T-helper 17 cell (primary cell): ENCODE data around the gene TJP1. TPM values are rescaled to one million over a fixed set of nuclear protein-coding genes. Genes with fewer than 3 reads are reported as not detected.
"Not testable (repeated sequence)": the region's sequence is repeated elsewhere in the genome, so short reads cannot be mapped to it uniquely, and the experiment has no call there.

Source experiments
- ATAC-seq: fragments of 150-1000 bp; cut with Tn5 transposase; 2 replicates; pipeline ENCODE4 v1.10.0; 2021; ENCODE audit warnings: mild to moderate bottlenecking, moderate library complexity
- DNase-seq, 3 donors: peaks; one replicate each; pipeline versions ENCODE4 v3.0.0 to v3.0.0-alpha.2; 2020 to 2021
- H3K9me3 ChIP-seq: one replicate; pipeline ENCODE4 v1.7.0; 2013; ENCODE audit warnings: low read length, mild to moderate bottlenecking; ENCODE audit not compliant: control insufficient read depth, poor library complexity, severe bottlenecking
- H3K27ac Mint-ChIP-seq: one replicate; pipeline ENCODE4 v1.8.0; 2022; ENCODE audit warnings: mild to moderate bottlenecking, moderate library complexity, mixed read lengths
- H3K27me3 Mint-ChIP-seq: one replicate; pipeline ENCODE4 v1.8.0; 2022; ENCODE audit warnings: mixed read lengths
- H3K36me3 Mint-ChIP-seq: one replicate; pipeline ENCODE4 v1.8.0; 2022; ENCODE audit warnings: low read depth, mixed read lengths
- H3K4me1 Mint-ChIP-seq: one replicate; pipeline ENCODE4 v1.8.0; 2022; ENCODE audit warnings: mild to moderate bottlenecking, mixed read lengths
- H3K4me3 Mint-ChIP-seq: one replicate; pipeline ENCODE4 v1.8.0; 2022; ENCODE audit warnings: mild to moderate bottlenecking, moderate library complexity, mixed read lengths
- total RNA-seq, 4 donors: library from RNA in 2 of 4; stranded (reverse) in 2 of 4; gene quantifications; one replicate each; pipeline ENCODE4 v1.2.3 and lab custom pipeline; 2022 to 2026

Gene TJP1
- total RNA-seq, 2 donors from 2014 or later, result 0.16 TPM; not detected in 1

GRCh38 chr15:29713784-29714183, 108.5 kb downstream of the TJP1 start:
- Mint-ChIP-seq H3K36me3 (no peaks in the 10 kb centered on the region), H3K4me3 (no peak overlapping the region), H3K27me3 (peaks cover 13% of the 10 kb centered on the region), H3K27ac (no peak overlapping the region), H3K4me1 (no peaks in the 10 kb centered on the region)
- ATAC-seq (no peak), DNase-seq (no peak)
- H3K9me3 ChIP-seq, result no peaks in the 10 kb centered on the region

- no peak for DNase-seq
- Mint-ChIP-seq H3K4me3 (no peak overlapping the region), H3K27ac (no peak overlapping the region), H3K36me3 (no peaks in the 10 kb centered on the region), H3K27me3 (peaks cover 15% of the 10 kb centered on the region), H3K4me1 (no peaks in the 10 kb centered on the region)
- no peaks in the 10 kb centered on the region for H3K9me3 ChIP-seq
- no peak for ATAC-seq
Observed at GRCh38 chr15:29712149-29712885, 110.0 kb downstream of the TJP1 start.

DNA sequence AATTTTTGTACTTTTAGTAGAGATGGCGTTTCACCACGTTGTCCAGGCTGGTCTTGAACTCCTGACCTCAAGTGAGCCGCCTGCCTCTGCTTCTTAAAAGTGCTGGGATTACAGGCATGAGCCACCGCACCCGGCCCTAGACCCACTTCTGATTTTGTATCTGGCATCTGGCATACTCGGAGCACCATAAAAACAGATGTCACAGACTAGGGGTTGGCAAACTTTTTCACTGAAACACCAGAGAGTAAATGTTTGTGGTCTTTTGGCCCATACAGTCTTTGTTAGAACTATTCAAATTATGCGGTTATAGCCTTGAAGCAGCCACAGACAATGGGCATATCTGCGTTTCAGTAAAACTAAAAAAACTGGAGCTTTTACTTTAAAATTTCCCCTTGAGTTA, 110.7 kb downstream of the TJP1 start:
- Mint-ChIP-seq H3K36me3 (no peaks in the 10 kb centered on the region), H3K4me3 (no peak overlapping the region), H3K4me1 (no peaks in the 10 kb centered on the region), H3K27me3 (peaks cover 21% of the 10 kb centered on the region), H3K27ac (no peak overlapping the region)
- DNase-seq (no peak), ATAC-seq (no peak)
- no peaks in the 10 kb centered on the region for H3K9me3 ChIP-seq

GRCh38 chr15:29708519-29708918, 113.7 kb downstream of the TJP1 start:
- no peak for DNase-seq

GRCh38 chr15:29704950-29705597, 117.2 kb downstream of the TJP1 start:
- ATAC-seq, result no peak
- no peak overlapping the region for H3K27ac Mint-ChIP-seq
- peaks cover 31% of the 10 kb centered on the region for H3K27me3 Mint-ChIP-seq
- H3K9me3 ChIP-seq, result no peaks in the 10 kb centered on the region
- no peaks in the 10 kb centered on the region for H3K4me1 Mint-ChIP-seq
- no peak for DNase-seq
- no peak overlapping the region for H3K4me3 Mint-ChIP-seq
- H3K36me3 Mint-ChIP-seq, result no peaks in the 10 kb centered on the region

More at GRCh38 chr15:29708519-29708918, 113.7 kb downstream of the TJP1 start:
- no peak overlapping the region for H3K4me3 Mint-ChIP-seq
- H3K27me3 Mint-ChIP-seq, result peaks cover 21% of the 10 kb centered on the region
- H3K4me1 Mint-ChIP-seq, result no peaks in the 10 kb centered on the region
- H3K36me3 Mint-ChIP-seq, result no peaks in the 10 kb centered on the region
- ATAC-seq, result no peak
- no peaks in the 10 kb centered on the region for H3K9me3 ChIP-seq
- H3K27ac Mint-ChIP-seq, result no peak overlapping the region

DNA sequence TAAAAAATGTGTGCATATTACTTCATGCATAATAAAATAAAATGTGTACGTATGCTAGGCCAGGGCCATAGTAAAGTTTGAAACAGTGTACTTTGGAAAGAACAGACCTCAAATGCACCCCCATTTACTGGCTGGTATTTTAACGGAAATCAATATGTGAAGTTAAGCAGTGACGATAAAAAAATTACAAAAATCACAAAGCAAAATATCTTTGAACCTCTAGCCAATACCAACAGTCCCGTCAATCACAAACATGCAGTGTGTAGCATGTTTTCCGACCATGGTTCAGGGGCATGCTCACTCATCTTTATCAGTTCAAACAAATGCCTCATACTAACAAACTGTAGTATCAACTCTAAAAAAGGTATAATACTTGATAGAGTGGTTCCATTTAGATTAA, 121.1 kb downstream of the TJP1 start:
- ATAC-seq (no peak), DNase-seq (no peak)
- no peaks in the 10 kb centered on the region for H3K9me3 ChIP-seq
- Mint-ChIP-seq H3K36me3 (no peaks in the 10 kb centered on the region), H3K4me1 (no peaks in the 10 kb centered on the region), H3K4me3 (no peak overlapping the region), H3K27ac (no peak overlapping the region), H3K27me3 (peaks cover 14% of the 10 kb centered on the region)

DNA sequence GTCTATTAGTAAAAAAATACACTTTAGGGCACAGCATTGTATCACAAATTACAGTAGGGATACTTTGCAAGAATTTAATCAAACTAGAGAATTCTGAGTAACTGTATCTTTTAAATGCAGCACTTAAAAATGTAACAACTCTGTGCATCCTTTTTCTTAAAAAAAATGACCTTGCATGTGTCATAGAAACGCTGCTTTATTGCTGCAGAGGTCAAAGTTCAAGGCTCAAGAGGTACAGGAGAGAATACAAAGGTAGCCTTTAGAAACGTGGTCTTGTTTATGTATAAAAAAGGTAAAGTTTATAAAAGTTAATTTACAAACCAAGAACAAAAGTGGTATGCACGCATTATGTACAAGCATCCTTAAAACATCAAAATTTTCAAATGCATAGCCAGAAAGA, 122.0 kb downstream of the TJP1 start:
- no peaks in the 10 kb centered on the region for H3K9me3 ChIP-seq
- H3K27ac Mint-ChIP-seq, result no peak overlapping the region
- H3K4me1 Mint-ChIP-seq, result no peaks in the 10 kb centered on the region
- H3K36me3 Mint-ChIP-seq, result no peaks in the 10 kb centered on the region
- H3K4me3 Mint-ChIP-seq, result no peak overlapping the region
- DNase-seq (no peak), ATAC-seq (no peak)
- peaks cover 14% of the 10 kb centered on the region for H3K27me3 Mint-ChIP-seq

- peaks cover 14% of the 10 kb centered on the region for H3K27me3 Mint-ChIP-seq
- H3K4me1 Mint-ChIP-seq, result no peaks in the 10 kb centered on the region
- H3K36me3 Mint-ChIP-seq, result no peaks in the 10 kb centered on the region
- no peak for DNase-seq
- H3K4me3 Mint-ChIP-seq, result no peak overlapping the region
- H3K27ac Mint-ChIP-seq, result no peak overlapping the region
- no peaks in the 10 kb centered on the region for H3K9me3 ChIP-seq
- no peak for ATAC-seq
Observed at GRCh38 chr15:29699791-29700190, 122.5 kb downstream of the TJP1 start.

- Mint-ChIP-seq H3K27me3 (peaks cover 14% of the 10 kb centered on the region), H3K4me3 (no peak overlapping the region), H3K36me3 (no peaks in the 10 kb centered on the region), H3K27ac (no peak overlapping the region), H3K4me1 (no peaks in the 10 kb centered on the region)
- ATAC-seq (no peak), DNase-seq (no peak)
- H3K9me3 ChIP-seq, result no peaks in the 10 kb centered on the region
Observed at GRCh38 chr15:29698030-29698701, 124.1 kb downstream of the TJP1 start.

- Mint-ChIP-seq H3K27me3 (peaks cover 12% of the 10 kb centered on the region), H3K4me3 (no peak overlapping the region), H3K27ac (no peak overlapping the region), H3K36me3 (no peaks in the 10 kb centered on the region), H3K4me1 (no peaks in the 10 kb centered on the region)
- ATAC-seq (no peak), DNase-seq (no peak)
- no peaks in the 10 kb centered on the region for H3K9me3 ChIP-seq
Observed at GRCh38 chr15:29696950-29697738, 125.1 kb downstream of the TJP1 start.

- H3K27me3 Mint-ChIP-seq, result peaks cover 12% of the 10 kb centered on the region
- H3K4me3 Mint-ChIP-seq, H3K36me3 Mint-ChIP-seq, H3K27ac Mint-ChIP-seq, H3K9me3 ChIP-seq, ATAC-seq, DNase-seq, H3K4me1 Mint-ChIP-seq: not testable (repeated sequence)
Observed at GRCh38 chr15:29696506-29696905, 125.8 kb downstream of the TJP1 start.

DNA sequence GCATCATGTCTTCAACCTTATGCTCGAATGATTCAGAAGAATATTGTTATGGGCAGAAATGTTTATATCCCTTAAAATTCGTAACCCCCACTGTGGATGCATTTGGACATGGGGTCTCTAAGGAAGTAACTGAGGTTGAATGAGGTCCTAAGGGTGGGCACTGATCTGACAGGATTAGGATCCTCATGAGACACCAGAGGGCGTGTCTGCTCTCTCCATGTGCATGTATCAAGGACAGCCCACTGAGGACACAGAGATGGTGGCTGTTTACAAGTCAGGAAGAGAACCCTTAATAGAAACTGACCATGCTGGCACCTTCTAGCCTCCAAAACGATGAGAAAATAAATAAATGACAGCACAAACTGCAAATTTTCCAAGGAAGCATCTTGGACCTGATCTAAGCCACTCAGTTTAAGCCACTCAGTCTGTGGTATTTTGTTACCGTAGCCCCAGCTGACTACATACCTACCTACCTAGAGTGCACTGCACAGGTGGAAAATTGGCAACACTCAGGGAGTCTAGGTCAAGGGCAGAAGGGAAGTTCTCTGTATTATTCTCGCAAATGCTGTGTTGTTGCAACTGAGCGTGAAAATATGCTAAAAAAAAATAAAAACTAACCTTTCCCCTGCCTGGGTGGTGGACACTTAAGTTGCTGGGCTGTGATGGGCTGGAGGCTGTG, 126.6 kb downstream of the TJP1 start:
- no peak for ATAC-seq
- H3K9me3 ChIP-seq, result no peaks in the 10 kb centered on the region
- Mint-ChIP-seq H3K4me3 (no peak overlapping the region), H3K27ac (no peak overlapping the region), H3K4me1 (no peaks in the 10 kb centered on the region), H3K27me3 (peaks cover 14% of the 10 kb centered on the region), H3K36me3 (no peaks in the 10 kb centered on the region)
- no peak for DNase-seq
